ENCODE measurements around the gene ITGA4.

The ITGA4 gene

GRCh38 chr2:181528441-181528840 is 71.3 kb downstream of the ITGA4 start:
- H3K4me3 ChIP-seq (ENCODE audit: insufficient read depth, low read length, poor library complexity, severe bottlenecking), result no peak overlapping the region
- H4K20me1 ChIP-seq (ENCODE audit: low read depth, low read length), result no peaks in the 10 kb centered on the region
- no peaks in the 10 kb centered on the region for H3K27me3 ChIP-seq (ENCODE audit: low read length)
- H3K9me2 ChIP-seq (replicated peaks; ENCODE audit: insufficient read depth, low read length), result no peaks in the 10 kb centered on the region
- H3K9me3 ChIP-seq (ENCODE audit: insufficient read depth, low read length), result no peaks in the 10 kb centered on the region
- no peak for TF ChIP-seq EZH2phosphoT487 (conservative IDR thresholded peaks at IDR 0.05; ENCODE audit: low read length)
- TF ChIP-seq CTCF (IDR thresholded peaks at IDR 0.05; ENCODE audit: insufficient read depth, low read length, poor library complexity, severe bottlenecking), result no peak
- H3K9ac ChIP-seq (ENCODE audit: low read length), result no peak overlapping the region
- H3K4me2 ChIP-seq (ENCODE audit: low read depth, low read length, poor library complexity, severe bottlenecking), result no peak overlapping the region
- peaks cover 42% of the 10 kb centered on the region; the same call in 1 of the 2 replicates for H3K36me3 ChIP-seq (ENCODE audit: low read length)
- H2AFZ ChIP-seq (ENCODE audit: low read depth, low read length, severe bottlenecking), result no peak overlapping the region
- H3K27ac ChIP-seq (ENCODE audit: low read depth, low read length), result no peak overlapping the region
- no peaks in the 10 kb centered on the region for H3K79me2 ChIP-seq (ENCODE audit: insufficient read depth, low read length)
- H3F3A ChIP-seq (ENCODE audit: insufficient read depth), result no peaks in the 10 kb centered on the region

GRCh38 chr2:181536730-181537129 is 79.5 kb downstream of the ITGA4 start:
- H3K27me3 ChIP-seq (ENCODE audit: low read length), result no peaks in the 10 kb centered on the region
- no peaks in the 10 kb centered on the region for H3K79me2 ChIP-seq (ENCODE audit: insufficient read depth, low read length)
- H3K4me2 ChIP-seq (ENCODE audit: low read depth, low read length, poor library complexity, severe bottlenecking), result no peak overlapping the region
- H3F3A ChIP-seq (ENCODE audit: insufficient read depth), result no peaks in the 10 kb centered on the region
- no peak overlapping the region for H3K4me3 ChIP-seq (ENCODE audit: insufficient read depth, low read length, poor library complexity, severe bottlenecking)
- no peaks in the 10 kb centered on the region for H3K9me3 ChIP-seq (ENCODE audit: insufficient read depth, low read length)
- peaks cover 35% of the 10 kb centered on the region for H3K36me3 ChIP-seq (ENCODE audit: low read length)
- TF ChIP-seq EZH2phosphoT487 (conservative IDR thresholded peaks at IDR 0.05; ENCODE audit: low read length) (no peak), CTCF (IDR thresholded peaks at IDR 0.05; ENCODE audit: insufficient read depth, low read length, poor library complexity, severe bottlenecking) (no peak)
- H2AFZ ChIP-seq (ENCODE audit: low read depth, low read length, severe bottlenecking), result no peak overlapping the region
- H4K20me1 ChIP-seq (ENCODE audit: low read depth, low read length), result no peaks in the 10 kb centered on the region
- no peak overlapping the region for H3K9ac ChIP-seq (ENCODE audit: low read length)
- no peaks in the 10 kb centered on the region for H3K9me2 ChIP-seq (replicated peaks; ENCODE audit: insufficient read depth, low read length)
- H3K27ac ChIP-seq (ENCODE audit: low read depth, low read length), result no peak overlapping the region

GRCh38 chr2:181540421-181540820 is 83.2 kb downstream of the ITGA4 start:
- Histone ChIP-seq H3K4me3 (ENCODE audit: insufficient read depth, low read length, poor library complexity, severe bottlenecking) (no peak overlapping the region), H3K4me2 (ENCODE audit: low read depth, low read length, poor library complexity, severe bottlenecking) (no peak overlapping the region), H3K79me2 (ENCODE audit: insufficient read depth, low read length) (no peaks in the 10 kb centered on the region), H4K20me1 (ENCODE audit: low read depth, low read length) (no peaks in the 10 kb centered on the region), H3K27me3 (ENCODE audit: low read length) (no peaks in the 10 kb centered on the region), H3K27ac (ENCODE audit: low read depth, low read length) (no peak overlapping the region), H3K9me2 (replicated peaks; ENCODE audit: insufficient read depth, low read length) (no peaks in the 10 kb centered on the region), H3K9me3 (ENCODE audit: insufficient read depth, low read length) (no peaks in the 10 kb centered on the region), H2AFZ (ENCODE audit: low read depth, low read length, severe bottlenecking) (no peak overlapping the region), H3K9ac (ENCODE audit: low read length) (no peak overlapping the region), H3K36me3 (ENCODE audit: low read length) (peaks cover 22% of the 10 kb centered on the region), H3F3A (ENCODE audit: insufficient read depth) (no peaks in the 10 kb centered on the region)
- TF ChIP-seq CTCF (IDR thresholded peaks at IDR 0.05; ENCODE audit: insufficient read depth, low read length, poor library complexity, severe bottlenecking), result no peak

Measured in SU-DHL-6 (cell line).